H1 (cell line): ENCODE results near the gene HMCN2. TPM values are rescaled to one million over a fixed set of nuclear protein-coding genes. Genes with fewer than 3 reads are reported as not detected.

Experiments used
- CTCF ChIA-PET: fragments of 300-600 bp; sonication (Branson Sonifier 250); formaldehyde crosslinking; loops from one replicate; lab custom pipeline; 2021; ENCODE audit not compliant: partially characterized antibody; lab: Charles Lee
- POLR2A ChIA-PET: fragments of 300-600 bp; sonication (Branson Sonifier 250); formaldehyde crosslinking; loops from one replicate; lab custom pipeline; 2021; ENCODE audit warnings: inconsistent platforms; ENCODE audit not compliant: partially characterized antibody; lab: Charles Lee
- DNase-seq, 2 experiments: peaks; one replicate each; pipeline versions ENCODE4 v3.0.0 to v3.0.0-alpha.2; 2010 to 2022; ENCODE audit warnings: low spot score in 2 of 2, low read depth in 1 of 2, mixed read lengths in 1 of 2
- FAIRE-seq: peaks from 2 replicates; lab custom pipeline; 2011; peaks lifted over from hg19 to GRCh38; lab: Jason Lieb, UNC
- H2AFZ ChIP-seq: 2 replicates; pipeline ENCODE4 v1.8.1; 2012; ENCODE audit warnings: low read length, inconsistent platforms
- H2AK5ac ChIP-seq: 2 replicates; pipeline ENCODE4 v1.6.1; 2013; ENCODE audit warnings: low read depth, low read length
- H2BK120ac ChIP-seq: replicated peaks from 2 replicates; pipeline ENCODE3; 2013; ENCODE audit warnings: low read depth, low read length, inconsistent platforms
- H2BK12ac ChIP-seq: 2 replicates; pipeline ENCODE4 v1.6.1; 2013; ENCODE audit warnings: low read depth, low read length
- H2BK15ac ChIP-seq: 2 replicates; pipeline ENCODE4 v1.6.1; 2013; ENCODE audit warnings: low read length
- H2BK20ac ChIP-seq: 2 replicates; pipeline ENCODE4 v1.6.1; 2013; ENCODE audit warnings: low read length
- H2BK5ac ChIP-seq: 2 replicates; pipeline ENCODE4 v1.6.1; 2013; ENCODE audit warnings: low read depth, low read length
- H3K14ac ChIP-seq: 2 replicates; pipeline ENCODE4 v1.6.1; 2013; ENCODE audit warnings: inconsistent platforms; ENCODE audit not compliant: insufficient read length
- H3K18ac ChIP-seq: 2 replicates; pipeline ENCODE4 v1.6.1; 2013; ENCODE audit warnings: low read length; ENCODE audit errors: extremely low read depth
- H3K23ac ChIP-seq: 2 replicates; pipeline ENCODE4 v1.6.1; 2013; ENCODE audit warnings: inconsistent platforms; ENCODE audit not compliant: insufficient read length
- H3K23me2 ChIP-seq: 2 replicates; pipeline ENCODE4 v1.6.1; 2013; ENCODE audit warnings: low read depth, low read length
- H3K27ac ChIP-seq: 2 replicates; pipeline ENCODE4 v1.6.1; 2011; ENCODE audit warnings: low read depth, low read length, inconsistent platforms
- H3K27me3 ChIP-seq, 4 experiments: replicated peaks in 1 of 4; 1 replicate in 1 of 4; 2 replicates in 3 of 4; pipeline versions ENCODE4 v1.6.1 to v1.8.1; 2011 to 2013; ENCODE audit warnings: low read length in 3 of 4, mild to moderate bottlenecking in 3 of 4, inconsistent platforms in 2 of 4, mixed read lengths in 2 of 4, moderate library complexity in 1 of 4; ENCODE audit not compliant: control insufficient read depth in 3 of 4, insufficient read depth in 3 of 4; ENCODE audit errors: extremely low read depth in 1 of 4
- H3K36me3 ChIP-seq, 4 experiments: 2 replicates each; pipeline versions ENCODE4 v1.6.1 to v1.8.1; 2011 to 2013; ENCODE audit warnings: mild to moderate bottlenecking in 4 of 4, low read length in 3 of 4, moderate library complexity in 2 of 4, control low read depth in 1 of 4, inconsistent platforms in 1 of 4; ENCODE audit not compliant: insufficient read depth in 4 of 4, control insufficient read depth in 2 of 4
- H3K4ac ChIP-seq: replicated peaks from 2 replicates; pipeline ENCODE3; 2013; ENCODE audit warnings: low read length, low read depth, mixed read lengths, inconsistent platforms; ENCODE audit not compliant: insufficient read length
- H3K4me1 ChIP-seq, 4 experiments: replicated peaks in 1 of 4; 1 replicate in 1 of 4; 2 replicates in 3 of 4; pipeline versions ENCODE4 v1.6.1 to v1.8.1; 2011 to 2013; ENCODE audit warnings: low read length in 3 of 4, inconsistent platforms in 2 of 4, mixed read lengths in 1 of 4; ENCODE audit not compliant: insufficient read depth in 4 of 4, control insufficient read depth in 3 of 4
- H3K4me2 ChIP-seq, 2 experiments: 2 replicates each; pipeline versions ENCODE4 v1.6.1 to v1.8.1; 2011 to 2013; ENCODE audit warnings: low read depth in 2 of 2, low read length in 2 of 2, control low read depth in 1 of 2, inconsistent platforms in 1 of 2, mild to moderate bottlenecking in 1 of 2; ENCODE audit not compliant: insufficient read depth in 1 of 2
- H3K4me3 ChIP-seq, 4 experiments: fragments of 200-600, 300-600 bp in 1 of 4; sonication (generic), shearing (Covaris generic), sonication (Bioruptor Twin) in 1 of 4; 2 replicates each; pipeline versions ENCODE4 v1.5.1 to v1.8.1; 2011 to 2016; ENCODE audit warnings: low read length in 4 of 4, low read depth in 3 of 4, control low read depth in 2 of 4, inconsistent platforms in 2 of 4, mild to moderate bottlenecking in 2 of 4, mixed read lengths in 1 of 4, moderate library complexity in 1 of 4; ENCODE audit not compliant: insufficient read depth in 2 of 4; ENCODE audit errors: extremely low read depth in 1 of 4
- H3K56ac ChIP-seq: replicated peaks from 2 replicates; pipeline ENCODE3; 2013; ENCODE audit warnings: low read depth, mild to moderate bottlenecking, mixed read lengths, low read length, inconsistent platforms; ENCODE audit not compliant: insufficient read length
- H3K79me1 ChIP-seq: 2 replicates; pipeline ENCODE4 v1.6.1; 2013; ENCODE audit warnings: low read depth, low read length, control low read depth
- H3K79me2 ChIP-seq, 2 experiments: 2 replicates each; pipeline versions ENCODE4 v1.6.1 to v1.8.1; 2012 to 2013; ENCODE audit warnings: low read length in 2 of 2, mild to moderate bottlenecking in 2 of 2, inconsistent platforms in 1 of 2; ENCODE audit not compliant: insufficient read depth in 2 of 2, control insufficient read depth in 1 of 2
- H3K9ac ChIP-seq, 4 experiments: replicated peaks in 1 of 4; 1 replicate in 1 of 4; 2 replicates in 3 of 4; pipeline versions ENCODE4 v1.6.1 to v1.8.1; 2011 to 2013; ENCODE audit warnings: low read depth in 3 of 4, low read length in 3 of 4, control low read depth in 2 of 4, mild to moderate bottlenecking in 2 of 4, moderate library complexity in 2 of 4, inconsistent platforms in 1 of 4; ENCODE audit errors: extremely low read depth in 1 of 4
- H3K9me3 ChIP-seq, 2 experiments: 2 replicates each; pipeline versions ENCODE4 v1.6.1 to v1.8.1; 2012 to 2013; ENCODE audit warnings: mild to moderate bottlenecking in 2 of 2, moderate library complexity in 2 of 2, control low read depth in 1 of 2, inconsistent platforms in 1 of 2, low read depth in 1 of 2, low read length in 1 of 2, mixed read lengths in 1 of 2; ENCODE audit not compliant: insufficient read depth in 2 of 2
- H4K20me1 ChIP-seq, 2 experiments: replicated peaks in 1 of 2; 2 replicates each; pipeline versions ENCODE3 to v1.8.1; 2011 to 2013; ENCODE audit warnings: inconsistent platforms in 2 of 2, low read length in 2 of 2, mild to moderate bottlenecking in 1 of 2; ENCODE audit not compliant: insufficient read depth in 2 of 2, control insufficient read depth in 1 of 2
- H4K5ac ChIP-seq: 2 replicates; pipeline ENCODE4 v1.6.1; 2013; ENCODE audit warnings: low read length, low read depth, mixed read lengths, inconsistent platforms; ENCODE audit not compliant: insufficient read length
- H4K8ac ChIP-seq: 2 replicates; pipeline ENCODE4 v1.8.0; 2013; ENCODE audit warnings: mild to moderate bottlenecking, moderate library complexity, low read length, inconsistent platforms; ENCODE audit not compliant: insufficient read depth; ENCODE audit errors: extremely low read depth
- H4K91ac ChIP-seq: replicated peaks from 2 replicates; pipeline ENCODE3; 2013; ENCODE audit warnings: low read length, mixed read lengths, inconsistent platforms; ENCODE audit not compliant: insufficient read length
- BACH1 ChIP-seq: IDR thresholded peaks from 2 replicates; pipeline ENCODE4 v1.6.1; 2012; ENCODE audit warnings: low read length, improper control_type of control experiment
- BRCA1 ChIP-seq: IDR thresholded peaks from 2 replicates; pipeline ENCODE4 v1.6.1; 2012; ENCODE audit warnings: low read depth, low read length, improper control_type of control experiment
- CBX5 ChIP-seq: fragments of 300-800, 300-1000 bp; sonication (generic); IDR thresholded peaks from 2 replicates; pipeline ENCODE4 v1.7.1; 2016; ENCODE audit warnings: antibody characterized with exemption, low read length, low read depth
- FOSL1 ChIP-seq: IDR thresholded peaks from 2 replicates; pipeline ENCODE4 v1.6.1; 2011; ENCODE audit warnings: mild to moderate bottlenecking, low read depth, low read length, moderate library complexity; ENCODE audit not compliant: insufficient read depth
- JUN ChIP-seq: IDR thresholded peaks from 2 replicates; pipeline ENCODE4 v1.6.1; 2011; ENCODE audit warnings: low read depth, mild to moderate bottlenecking, improper control_type of control experiment, low read length
- MAFK ChIP-seq: IDR thresholded peaks from 2 replicates; pipeline ENCODE4 v1.6.1; 2012; ENCODE audit warnings: low read depth, mild to moderate bottlenecking, improper control_type of control experiment, low read length
- RAD21 ChIP-seq, 2 experiments: IDR thresholded peaks in 1 of 2; conservative IDR thresholded peaks in 1 of 2; 2 replicates each; pipeline ENCODE4 v1.6.1; 2011; ENCODE audit warnings: low read depth in 2 of 2, low read length in 2 of 2, improper control_type of control experiment in 1 of 2, inconsistent platforms in 1 of 2, mild to moderate bottlenecking in 1 of 2, moderate library complexity in 1 of 2
- RBBP5 ChIP-seq: IDR thresholded peaks from 2 replicates; pipeline ENCODE4 v1.7.1; 2012; ENCODE audit warnings: low read depth, mild to moderate bottlenecking, inconsistent platforms, low read length, moderate library complexity, borderline replicate concordance
- SAP30 ChIP-seq: fragments of 300-600 bp; sonication (generic); IDR thresholded peaks from 2 replicates; pipeline ENCODE4 v1.7.1; 2012; ENCODE audit warnings: low read length, moderate library complexity, mild to moderate bottlenecking, inconsistent platforms; ENCODE audit not compliant: insufficient read depth, insufficient replicate concordance
- ZNF274 ChIP-seq: IDR thresholded peaks from 2 replicates; pipeline ENCODE4 v1.7.0; 2012; ENCODE audit warnings: low read length, borderline replicate concordance; ENCODE audit errors: extremely low read depth
- WGBS, 2 experiments: shearing (Covaris generic) in 1 of 2; methylation state at CpG; one replicate each; pipeline versions ENCODE4 v1.1.6 to v1.1.7; 2013 to 2015; ENCODE audit warnings: low lambda C conversion rate in 2 of 2, mixed read lengths in 2 of 2, inconsistent platforms in 1 of 2, low coverage in 1 of 2, missing lambda C conversion rate in 1 of 2; ENCODE audit not compliant: insufficient replicate concordance in 2 of 2, insufficient coverage in 1 of 2, insufficient read length in 1 of 2; ENCODE audit errors: extremely low coverage in 1 of 2, missing lambda C conversion rate in 1 of 2; 5-methylcytosine and 5-hydroxymethylcytosine counted together
- polyA plus RNA-seq, 7 experiments: library from polyadenylated mRNA; depleted of rRNA in 3 of 7; stranded (reverse) in 5 of 7; unstranded in 2 of 7; fragments of >200 nt in 5 of 7; fragments of 200-250 nt in 2 of 7; gene quantifications; 1 replicate in 5 of 7; 2 replicates in 1 of 7; 4 replicates in 1 of 7; pipeline versions ENCODE4 v1.2.1 to v1.2.3, GENCODE V29; 2011 to 2013; ENCODE audit warnings: missing spikeins in 2 of 7, mixed read lengths in 2 of 7
- total RNA-seq: library from RNA; stranded (reverse); fragmentation: NEBNext Ultra II Directional; extraction: Animal tissue kit (Norgen Biotek cat#: 25700); gene quantifications from 2 replicates; pipeline ENCODE4 v1.2.1, GENCODE V29; 2021
- TF ChIP-seq, protein P1 (sequence below): IDR thresholded peaks from 2 replicates; pipeline ENCODE4 v1.6.1; 2012; ENCODE audit warnings: inconsistent platforms
- TF ChIP-seq, protein P2 (sequence below): IDR thresholded peaks from 2 replicates; pipeline ENCODE4 v1.6.1; 2012; ENCODE audit warnings: inconsistent platforms

The HMCN2 gene
- total and polyA plus RNA-seq, 2 of the 8 experiments (the other 6 are each of a cell fraction or from before 2014, with no cell fraction given): 5.0 to 9.1 TPM

DNA sequence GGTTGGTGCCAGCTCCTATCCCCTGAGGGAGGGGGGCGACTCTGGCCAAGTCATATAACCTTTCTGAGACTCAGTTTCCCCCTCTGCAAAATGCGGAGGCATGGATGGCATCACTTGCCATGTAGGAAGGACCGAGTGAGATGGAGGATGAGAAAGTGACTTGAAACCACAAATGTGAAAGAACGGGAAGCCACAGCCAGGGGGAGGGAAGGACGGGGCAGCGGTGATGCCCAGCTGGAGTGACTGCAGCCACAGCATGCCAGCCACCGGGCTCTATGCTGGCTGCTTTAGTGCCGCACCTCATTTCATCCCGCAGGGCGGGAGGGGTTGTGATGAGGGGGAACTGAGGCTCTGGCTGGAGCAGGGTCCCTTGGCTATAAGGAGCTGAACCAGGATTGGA, 74.5 kb downstream of the HMCN2 start:
- no peak overlapping the region for H2BK12ac ChIP-seq
- no peak overlapping the region for H2BK20ac ChIP-seq
- H3K79me2 ChIP-seq: 0 out of 4 replicates have a peak, but pooled peaks cover 0 to 3% of the 10 kb centered on the region in 2 experiments
- H3K4me2 ChIP-seq: no peak overlapping the region
- no peak overlapping the region for H3K9ac ChIP-seq
- peaks cover 0 to 12% of the 10 kb centered on the region in 2 experiments for H4K20me1 ChIP-seq
- no peak overlapping the region for H2AK5ac ChIP-seq
- no peak overlapping the region for H3K18ac ChIP-seq
- H4K91ac ChIP-seq: no peak overlapping the region
- TF ChIP-seq JUN: no peak
- no peak for TF ChIP-seq FOSL1
- TF ChIP-seq MAFK: no peak
- no peak for TF ChIP-seq CBX5
- no peak for TF ChIP-seq RBBP5
- no peak for TF ChIP-seq BRCA1
- TF ChIP-seq RAD21 (IDR thresholded peaks at IDR 0.05 in 1 of 2, conservative IDR thresholded peaks at IDR 0.05 in 1 of 2; ENCODE audit: low read depth in 2 of 2, low read length in 2 of 2): no peak
- TF ChIP-seq, protein P1, sequence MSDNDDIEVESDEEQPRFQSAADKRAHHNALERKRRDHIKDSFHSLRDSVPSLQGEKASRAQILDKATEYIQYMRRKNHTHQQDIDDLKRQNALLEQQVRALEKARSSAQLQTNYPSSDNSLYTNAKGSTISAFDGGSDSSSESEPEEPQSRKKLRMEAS: no peak
- no peak for TF ChIP-seq ZNF274
- TF ChIP-seq, protein P2, sequence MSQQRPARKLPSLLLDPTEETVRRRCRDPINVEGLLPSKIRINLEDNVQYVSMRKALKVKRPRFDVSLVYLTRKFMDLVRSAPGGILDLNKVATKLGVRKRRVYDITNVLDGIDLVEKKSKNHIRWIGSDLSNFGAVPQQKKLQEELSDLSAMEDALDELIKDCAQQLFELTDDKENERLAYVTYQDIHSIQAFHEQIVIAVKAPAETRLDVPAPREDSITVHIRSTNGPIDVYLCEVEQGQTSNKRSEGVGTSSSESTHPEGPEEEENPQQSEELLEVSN: no peak
- TF ChIP-seq BACH1: no peak
- no peak for TF ChIP-seq SAP30
- H3K14ac ChIP-seq: no peak overlapping the region
- no peak for FAIRE-seq
- H3K4me1 ChIP-seq: no peaks in the 10 kb centered on the region
- H2AFZ ChIP-seq: no peak overlapping the region
- H4K8ac ChIP-seq: no peak overlapping the region
- H4K5ac ChIP-seq: no peak overlapping the region
- no peaks in the 10 kb centered on the region for H3K9me3 ChIP-seq
- peaks cover 7% of the 10 kb centered on the region for H3K79me1 ChIP-seq
- H2BK120ac ChIP-seq: no peak overlapping the region
- no peaks in the 10 kb centered on the region; a peak in 1 of 8 replicates for H3K36me3 ChIP-seq
- H3K23ac ChIP-seq: no peak overlapping the region
- no peak overlapping the region for H3K4me3 ChIP-seq
- no peak overlapping the region for H3K56ac ChIP-seq
- CTCF ChIA-PET: interaction anchor here (0.6 to 6.1 kb wide), 12 partner anchors 8 to 278 kb away, joined by 3 to 63 read pairs (median 5); no protein-coding TSS in a partner anchor
- no peaks in the 10 kb centered on the region for H3K27me3 ChIP-seq
- WGBS, 2 experiments: 88% methylated on average over 10 of the region's 10 CpGs; no CpG with 5 or more reads in 1 of the 2 experiments
- H3K23me2 ChIP-seq: peaks cover 9% of the 10 kb centered on the region
- H3K27ac ChIP-seq: no peak overlapping the region
- no peak overlapping the region for H2BK5ac ChIP-seq
- POLR2A ChIA-PET: interaction anchor here (0.8 to 1.5 kb wide), 2 partner anchors 28 to 93 kb away, joined by 3 to 4 read pairs; no protein-coding TSS in a partner anchor
- H2BK15ac ChIP-seq: no peak overlapping the region
- DNase-seq: no peak
- H3K4ac ChIP-seq: no peak overlapping the region
